Neuron (in vitro differentiated cells): ENCODE results near the gene TUBG2.

Experiments used
- H2AFZ ChIP-seq: one replicate; pipeline ENCODE4 v1.6.1; 2013; ENCODE audit warnings: low read depth, mild to moderate bottlenecking, inconsistent platforms, low read length, moderate library complexity
- H3K27me3 ChIP-seq: one replicate; pipeline ENCODE4 v1.6.1; 2013; ENCODE audit warnings: low read length; ENCODE audit not compliant: insufficient read depth
- H3K36me3 ChIP-seq: one replicate; pipeline ENCODE4 v1.6.1; 2013; ENCODE audit warnings: low read length; ENCODE audit not compliant: insufficient read depth
- H3K4me1 ChIP-seq: one replicate; pipeline ENCODE4 v1.6.1; 2013; ENCODE audit warnings: low read length; ENCODE audit not compliant: insufficient read depth
- H3K4me3 ChIP-seq: 2 replicates; pipeline ENCODE4 v1.5.1; 2013; ENCODE audit warnings: mild to moderate bottlenecking, low read length, moderate library complexity
- H3K9me3 ChIP-seq: one replicate; pipeline ENCODE4 v1.6.1; 2013; ENCODE audit warnings: low read length

TUBG2 gene

DNA sequence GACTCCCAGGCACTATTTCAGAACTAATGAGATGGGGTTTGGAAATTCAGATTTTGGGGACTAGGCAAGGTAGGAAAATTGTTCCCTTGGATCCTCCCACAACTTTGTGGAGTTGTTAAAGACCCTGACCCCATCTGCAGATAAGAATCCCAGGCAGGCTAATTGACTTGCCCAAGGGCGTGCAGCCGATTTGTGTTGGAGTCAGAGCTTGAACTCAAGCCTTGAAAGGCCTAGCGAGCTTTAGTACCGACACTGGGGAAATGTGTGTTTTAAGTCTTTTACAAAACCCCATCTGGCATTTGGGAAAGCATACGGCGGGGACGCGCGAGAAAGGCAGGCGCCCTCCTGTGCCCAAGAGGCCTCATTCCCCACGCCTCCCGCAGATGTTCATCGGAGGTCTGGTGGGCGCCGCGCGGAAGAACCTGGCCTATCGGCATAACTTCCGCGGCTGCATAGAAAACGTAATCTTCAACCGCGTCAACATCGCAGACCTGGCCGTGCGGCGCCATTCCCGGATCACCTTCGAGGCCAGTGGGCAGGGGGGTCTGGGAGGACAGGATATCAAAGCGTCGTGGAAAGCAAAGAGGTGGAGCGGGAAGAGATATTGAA is 27.5 kb downstream of the TUBG2 start:
- H3K36me3 ChIP-seq: peaks cover 67% of the 10 kb centered on the region

DNA sequence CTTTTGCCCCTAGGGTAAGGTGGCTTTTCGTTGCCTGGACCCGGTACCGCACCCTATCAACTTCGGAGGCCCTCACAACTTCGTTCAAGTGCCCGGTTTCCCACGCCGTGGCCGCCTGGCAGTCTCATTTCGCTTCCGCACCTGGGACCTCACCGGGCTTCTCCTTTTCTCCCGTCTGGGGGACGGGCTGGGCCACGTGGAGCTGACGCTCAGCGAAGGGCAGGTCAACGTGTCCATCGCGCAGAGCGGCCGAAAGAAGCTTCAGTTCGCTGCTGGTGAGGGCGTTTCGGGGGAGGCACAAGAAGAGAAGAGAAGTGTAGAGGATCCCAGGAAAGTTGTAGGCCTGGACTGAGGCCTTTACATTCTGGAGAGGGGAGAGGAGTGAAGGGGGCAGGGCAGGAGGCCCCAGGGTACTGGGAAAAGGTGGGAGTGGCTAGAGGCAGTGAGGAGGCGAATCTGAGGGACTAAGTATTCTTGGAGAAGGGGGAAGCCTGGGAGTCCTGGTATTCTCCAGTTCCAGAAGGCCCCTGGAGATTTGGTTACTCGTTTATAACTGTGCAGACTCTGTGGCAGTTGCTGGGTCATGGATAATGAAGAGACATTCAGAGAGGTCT is 28.7 kb downstream of the TUBG2 start:
- peaks cover 78% of the 10 kb centered on the region for H3K36me3 ChIP-seq
- no peaks in the 10 kb centered on the region for H3K27me3 ChIP-seq
- no peak overlapping the region for H2AFZ ChIP-seq
- peaks cover 9% of the 10 kb centered on the region for H3K4me1 ChIP-seq
- no peak overlapping the region for H3K4me3 ChIP-seq
- no peaks in the 10 kb centered on the region for H3K9me3 ChIP-seq

More for the DNA sequence above, 27.5 kb downstream of the TUBG2 start:
- no peaks in the 10 kb centered on the region for H3K27me3 ChIP-seq
- H3K9me3 ChIP-seq: no peaks in the 10 kb centered on the region
- no peak overlapping the region for H2AFZ ChIP-seq
- no peak overlapping the region for H3K4me3 ChIP-seq
- peaks cover 13% of the 10 kb centered on the region for H3K4me1 ChIP-seq

DNA sequence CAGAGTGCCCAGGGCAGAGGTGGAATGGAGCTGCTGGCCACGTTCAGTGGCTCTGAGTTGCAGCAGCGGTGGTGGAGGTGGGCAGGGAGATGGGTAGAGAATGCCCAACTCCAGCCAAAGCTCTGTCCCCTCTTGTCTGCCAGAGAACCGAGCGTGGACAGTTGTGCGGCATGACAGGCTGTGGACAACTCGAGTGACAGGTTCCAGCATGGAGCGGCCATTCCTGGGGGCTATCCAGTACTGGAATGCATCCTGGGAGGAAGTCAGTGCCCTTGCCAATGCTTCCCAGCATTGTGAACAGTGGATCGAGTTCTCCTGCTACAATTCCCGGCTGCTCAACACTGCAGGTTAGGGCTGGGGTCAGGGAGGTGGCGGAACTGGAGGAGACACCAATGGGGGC is 31.5 kb downstream of the TUBG2 start:
- H3K9me3 ChIP-seq: no peaks in the 10 kb centered on the region
- no peaks in the 10 kb centered on the region for H3K4me1 ChIP-seq
- H3K27me3 ChIP-seq: no peaks in the 10 kb centered on the region
- H3K36me3 ChIP-seq: peaks cover 84% of the 10 kb centered on the region
- H2AFZ ChIP-seq: no peak overlapping the region
- no peak overlapping the region for H3K4me3 ChIP-seq

DNA sequence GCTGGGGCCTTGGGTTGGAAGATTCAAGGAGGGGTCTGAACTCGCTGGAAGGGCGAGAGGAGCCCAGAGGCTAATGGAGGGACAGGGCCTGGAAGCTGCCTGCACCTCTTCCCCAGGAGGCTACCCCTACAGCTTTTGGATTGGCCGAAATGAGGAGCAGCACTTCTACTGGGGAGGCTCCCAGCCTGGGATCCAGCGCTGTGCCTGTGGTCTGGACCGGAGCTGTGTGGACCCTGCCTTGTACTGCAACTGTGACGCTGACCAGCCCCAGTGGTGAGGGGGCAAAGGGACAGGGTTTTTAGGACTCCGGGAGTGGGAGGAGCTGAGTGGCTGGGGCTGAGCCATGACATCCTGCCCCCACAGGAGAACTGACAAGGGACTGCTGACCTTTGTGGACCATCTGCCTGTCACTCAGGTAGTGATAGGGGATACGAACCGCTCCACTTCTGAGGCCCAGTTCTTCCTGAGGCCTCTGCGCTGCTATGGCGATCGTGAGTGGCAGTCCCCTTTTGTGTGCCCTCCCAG is 32.0 kb downstream of the TUBG2 start:
- Histone ChIP-seq H3K4me3 (no peak overlapping the region), H3K4me1 (no peaks in the 10 kb centered on the region), H3K9me3 (no peaks in the 10 kb centered on the region), H2AFZ (no peak overlapping the region), H3K36me3 (peaks cover 84% of the 10 kb centered on the region), H3K27me3 (no peaks in the 10 kb centered on the region)

DNA sequence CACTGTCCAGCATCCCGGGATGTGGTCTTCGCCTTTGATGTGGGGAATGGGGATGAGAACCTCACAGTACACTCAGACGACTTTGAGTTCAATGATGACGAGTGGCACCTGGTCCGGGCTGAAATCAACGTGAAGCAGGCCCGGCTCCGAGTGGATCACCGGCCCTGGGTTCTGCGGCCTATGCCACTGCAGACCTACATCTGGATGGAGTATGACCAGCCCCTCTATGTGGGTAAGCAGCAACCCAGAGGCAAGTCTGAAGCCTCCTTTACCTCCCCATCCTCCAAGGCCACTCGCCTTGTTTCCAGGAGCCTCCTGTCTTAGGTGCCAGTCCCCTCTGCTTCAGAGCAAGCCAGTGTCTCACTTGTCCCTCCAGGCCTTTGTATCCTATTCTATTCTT is 33.4 kb downstream of the TUBG2 start:
- Histone ChIP-seq H2AFZ (no peak overlapping the region), H3K9me3 (no peaks in the 10 kb centered on the region), H3K36me3 (peaks cover 82% of the 10 kb centered on the region), H3K27me3 (no peaks in the 10 kb centered on the region), H3K4me1 (no peaks in the 10 kb centered on the region), H3K4me3 (no peak overlapping the region)

DNA sequence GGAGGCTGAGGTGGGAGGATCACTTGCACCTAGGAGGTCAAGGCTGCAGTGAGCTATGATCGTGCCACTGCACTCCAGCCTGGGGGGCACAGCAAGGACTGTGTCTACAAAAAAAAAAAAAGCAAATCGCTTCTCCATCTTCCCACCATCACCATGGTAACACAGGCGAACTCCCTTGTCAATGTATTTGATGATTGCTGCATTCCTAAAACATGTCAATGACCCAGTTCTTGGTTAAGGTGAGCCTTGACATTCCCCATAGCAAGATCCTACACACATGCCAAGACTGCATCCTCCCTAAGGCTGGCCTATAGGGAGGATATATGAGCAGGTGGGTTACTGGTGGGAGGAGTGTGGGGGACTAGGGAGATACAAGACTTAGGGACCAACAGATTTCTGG is 35.4 kb downstream of the TUBG2 start:
- Histone ChIP-seq H3K4me1 (no peaks in the 10 kb centered on the region), H2AFZ (no peak overlapping the region), H3K27me3 (no peaks in the 10 kb centered on the region), H3K36me3 (peaks cover 78% of the 10 kb centered on the region), H3K4me3 (no peak overlapping the region), H3K9me3 (no peaks in the 10 kb centered on the region)

DNA sequence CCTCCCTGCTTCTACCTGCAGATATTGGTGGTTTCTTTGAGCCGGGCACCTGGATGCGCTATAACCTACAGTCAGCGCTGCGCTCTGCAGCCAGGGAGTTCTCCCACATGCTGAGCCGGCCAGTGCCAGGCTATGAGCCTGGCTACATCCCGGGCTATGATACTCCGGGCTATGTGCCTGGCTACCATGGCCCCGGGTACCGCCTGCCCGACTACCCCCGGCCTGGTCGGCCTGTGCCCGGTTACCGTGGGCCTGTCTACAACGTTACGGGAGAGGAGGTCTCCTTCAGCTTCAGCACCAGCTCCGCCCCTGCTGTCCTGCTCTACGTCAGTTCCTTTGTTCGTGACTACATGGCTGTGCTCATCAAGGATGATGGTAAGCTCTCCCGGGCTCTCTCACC is 36.4 kb downstream of the TUBG2 start:
- Histone ChIP-seq H3K4me1 (no peaks in the 10 kb centered on the region), H2AFZ (no peak overlapping the region), H3K27me3 (no peaks in the 10 kb centered on the region), H3K4me3 (no peak overlapping the region), H3K9me3 (no peaks in the 10 kb centered on the region), H3K36me3 (peaks cover 74% of the 10 kb centered on the region)

DNA sequence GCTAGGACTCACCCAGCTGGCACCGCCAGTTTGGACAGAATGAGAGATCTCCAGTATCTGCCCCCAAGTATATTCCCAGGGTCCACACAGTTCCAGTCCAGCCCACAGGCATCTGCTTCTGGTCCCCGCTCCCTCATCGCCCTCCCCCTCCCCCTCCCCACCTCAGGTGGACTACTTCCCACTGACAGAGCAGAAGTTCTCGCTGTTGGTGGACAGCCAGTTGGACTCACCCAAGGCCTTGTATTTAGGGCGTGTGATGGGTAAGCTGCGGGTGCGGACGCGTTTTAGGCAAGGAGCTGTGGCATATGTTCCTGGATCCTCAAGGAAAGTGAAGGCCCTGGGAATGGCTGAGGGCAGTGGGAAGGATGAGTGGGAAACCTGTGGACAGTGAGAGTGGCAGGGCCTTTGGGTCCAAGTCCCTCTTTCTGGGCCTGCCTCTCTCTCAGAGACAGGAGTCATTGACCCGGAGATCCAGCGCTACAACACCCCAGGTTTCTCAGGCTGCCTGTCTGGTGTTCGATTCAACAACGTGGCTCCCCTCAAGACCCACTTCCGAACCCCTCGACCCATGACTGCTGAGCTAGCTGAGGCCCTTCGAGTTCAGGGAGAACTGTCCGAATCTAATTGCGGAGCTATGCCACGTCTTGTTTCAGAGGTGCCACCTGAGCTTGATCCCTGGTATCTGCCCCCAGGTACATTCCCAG is 38.2 kb downstream of the TUBG2 start:
- H3K36me3 ChIP-seq: peaks cover 72% of the 10 kb centered on the region
- H3K4me3 ChIP-seq: no peak overlapping the region
- H3K9me3 ChIP-seq: no peaks in the 10 kb centered on the region
- no peak overlapping the region for H2AFZ ChIP-seq
- no peaks in the 10 kb centered on the region for H3K4me1 ChIP-seq
- H3K27me3 ChIP-seq: no peaks in the 10 kb centered on the region

DNA sequence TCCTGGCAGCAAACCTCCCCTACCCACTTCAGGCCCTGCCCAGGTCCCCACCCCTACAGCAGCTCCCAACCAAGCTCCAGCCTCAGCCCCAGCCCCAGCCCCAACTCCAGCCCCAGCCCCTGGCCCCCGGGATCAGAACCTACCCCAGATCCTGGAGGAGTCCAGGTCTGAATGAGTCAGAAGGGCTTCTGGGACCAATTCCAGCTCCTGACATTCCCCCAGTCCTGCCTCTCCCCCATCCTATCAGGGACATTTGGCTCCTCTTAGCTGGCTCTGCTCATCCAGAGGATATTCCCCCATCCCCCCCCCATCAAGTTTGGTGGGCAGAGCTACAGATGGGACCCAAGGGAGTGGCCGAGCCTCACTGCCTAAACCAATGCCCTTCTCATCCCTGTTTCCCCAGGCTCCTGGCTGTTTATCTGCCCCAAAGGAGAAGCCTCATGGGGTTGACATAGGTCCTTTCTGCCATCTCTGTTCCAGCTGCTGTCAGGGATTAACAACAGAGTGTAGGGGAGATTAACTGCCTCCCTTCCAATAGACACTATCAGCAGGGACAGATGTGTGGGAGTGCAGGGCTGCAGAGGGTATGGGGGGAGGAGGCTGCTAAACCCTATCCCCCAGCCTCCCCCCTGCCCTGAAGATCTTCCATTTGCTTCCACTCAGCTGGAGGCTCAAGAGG is 39.8 kb downstream of the TUBG2 start:
- peaks cover 75% of the 10 kb centered on the region for H3K36me3 ChIP-seq
- H2AFZ ChIP-seq: no peak overlapping the region
- no peaks in the 10 kb centered on the region for H3K9me3 ChIP-seq
- H3K4me3 ChIP-seq: no peak overlapping the region
- H3K4me1 ChIP-seq: no peaks in the 10 kb centered on the region
- no peaks in the 10 kb centered on the region for H3K27me3 ChIP-seq

DNA sequence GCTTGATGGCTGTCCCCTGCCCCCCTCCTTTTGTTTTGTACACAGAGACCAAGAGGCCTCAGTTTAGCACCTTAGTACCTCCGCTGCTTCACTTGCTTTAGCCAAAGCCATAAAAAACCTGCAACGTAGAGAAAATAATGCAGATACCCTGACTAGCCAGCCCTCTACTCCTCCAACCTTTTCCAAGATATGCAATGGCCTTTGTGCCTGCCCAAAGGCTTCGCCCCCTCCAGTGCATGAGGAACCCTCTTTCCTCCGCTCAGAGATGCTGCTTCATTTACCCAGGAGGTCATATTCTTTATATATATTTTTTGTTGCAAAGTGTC is 40.3 kb downstream of the TUBG2 start:
- H3K9me3 ChIP-seq: no peaks in the 10 kb centered on the region
- no peak overlapping the region for H3K4me3 ChIP-seq
- H3K27me3 ChIP-seq: no peaks in the 10 kb centered on the region
- no peaks in the 10 kb centered on the region for H3K4me1 ChIP-seq
- peaks cover 77% of the 10 kb centered on the region for H3K36me3 ChIP-seq
- H2AFZ ChIP-seq: no peak overlapping the region

DNA sequence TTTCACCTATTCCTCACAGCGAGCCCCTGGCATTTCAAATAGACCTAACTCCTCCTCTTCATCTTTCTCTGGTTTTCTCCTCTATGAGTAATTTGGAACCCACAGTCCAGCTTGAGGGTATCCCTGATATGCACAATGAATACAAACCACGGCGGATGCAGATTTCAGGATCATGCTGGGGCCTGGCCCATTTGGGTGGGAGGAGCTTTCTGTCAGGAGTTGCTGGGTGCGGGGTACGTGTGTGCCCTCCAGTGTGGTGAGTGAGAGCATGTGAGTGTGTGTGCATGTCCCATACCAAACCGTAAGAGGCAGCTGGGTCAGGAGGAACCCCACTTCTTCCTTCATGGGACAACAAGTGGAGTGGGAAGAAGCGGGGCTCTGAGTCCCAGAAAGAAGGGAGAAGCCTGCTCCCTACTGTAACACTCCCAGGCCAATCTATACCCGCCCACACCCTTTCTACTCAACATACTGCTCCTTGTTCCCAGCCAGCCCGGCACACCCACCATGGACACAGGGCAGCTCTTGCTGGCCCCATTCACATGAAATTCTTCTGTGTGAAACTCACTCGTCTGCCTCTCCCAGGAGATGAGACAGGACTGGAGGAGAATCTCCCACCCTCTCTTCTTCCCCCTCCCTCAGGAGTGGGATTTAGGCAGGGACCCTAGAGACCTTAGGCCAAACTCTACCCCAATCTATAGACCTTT is 41.7 kb downstream of the TUBG2 start:
- Histone ChIP-seq H3K36me3 (peaks cover 75% of the 10 kb centered on the region), H3K4me3 (no peak overlapping the region), H3K4me1 (no peaks in the 10 kb centered on the region), H3K27me3 (no peaks in the 10 kb centered on the region), H3K9me3 (no peaks in the 10 kb centered on the region), H2AFZ (no peak overlapping the region)

DNA sequence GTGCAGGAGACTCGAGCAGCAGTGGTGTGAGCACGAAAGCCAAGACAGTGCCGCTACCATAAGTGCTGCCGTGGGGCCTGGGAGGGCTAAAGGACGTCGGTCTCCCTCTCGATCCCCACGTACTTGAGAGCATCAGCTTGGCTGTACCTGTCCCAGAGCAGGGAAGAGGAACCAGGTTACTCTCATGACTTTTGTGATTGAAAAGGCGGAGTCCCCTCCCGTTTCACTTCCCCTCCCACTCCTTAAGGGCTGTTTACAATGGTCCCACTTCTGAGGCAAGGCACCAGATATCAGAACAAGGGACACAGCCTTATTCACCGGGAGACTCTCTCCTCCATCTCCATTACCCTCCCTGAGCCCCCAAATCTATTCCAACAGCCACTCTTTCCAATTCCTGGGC is 43.4 kb downstream of the TUBG2 start:
- Histone ChIP-seq H3K9me3 (no peaks in the 10 kb centered on the region), H2AFZ (no peak overlapping the region), H3K4me1 (no peaks in the 10 kb centered on the region), H3K4me3 (no peak overlapping the region), H3K27me3 (no peaks in the 10 kb centered on the region), H3K36me3 (peaks cover 73% of the 10 kb centered on the region)

DNA sequence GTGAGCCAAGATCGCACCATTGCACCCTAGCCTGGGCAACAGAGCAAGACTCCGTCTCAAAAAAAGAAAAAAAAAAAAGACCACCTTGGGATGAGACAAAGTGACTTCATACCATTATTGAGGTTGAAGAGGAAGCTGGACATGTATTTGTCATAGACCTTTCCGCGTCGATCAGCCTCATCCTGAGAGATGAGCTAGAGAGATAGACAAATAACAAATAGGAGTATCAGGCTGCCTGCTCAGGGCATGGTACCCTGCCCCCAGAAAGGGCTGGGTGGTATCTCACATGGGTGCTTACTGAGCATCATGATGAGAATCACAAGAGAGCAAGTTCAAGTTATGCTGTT is 45.4 kb downstream of the TUBG2 start:
- H3K27me3 ChIP-seq: no peaks in the 10 kb centered on the region
- H3K4me3 ChIP-seq: no peak overlapping the region
- H2AFZ ChIP-seq: no peak overlapping the region
- H3K36me3 ChIP-seq: peaks cover 68% of the 10 kb centered on the region
- no peaks in the 10 kb centered on the region for H3K9me3 ChIP-seq
- no peaks in the 10 kb centered on the region for H3K4me1 ChIP-seq
